Astrocyte of the spinal cord (primary cell): ENCODE measurements around the gene CARM1.
A peak's percentile ranks its signal among the peaks of the same experiment; 100 is the strongest.
"Not testable (repeated sequence)": the region's sequence is repeated elsewhere in the genome, so short reads cannot be mapped to it uniquely, and the experiment has no call there.

Experiments
- DNase-seq: peaks from one replicate; pipeline ENCODE4 v3.0.0; 2011; ENCODE audit warnings: low read depth, low spot score
- H3K4me3 ChIP-seq: 2 replicates; pipeline ENCODE4 v1.5.1; 2011; ENCODE audit warnings: low read depth, mild to moderate bottlenecking, low read length, moderate library complexity
- CTCF ChIP-seq: IDR thresholded peaks from 2 replicates; pipeline ENCODE4 v1.5.1; 2012; ENCODE audit warnings: low read depth, mild to moderate bottlenecking, low read length, inconsistent platforms
- in situ Hi-C: cut with HindIII; loops from 2 replicates; pipeline ENCODE4 v1.10.0; 2017; ENCODE audit warnings: low sequenced_read_pairs

Gene CARM1

GRCh38 chr19:10946958-10947657 is 75.8 kb downstream of the CARM1 start:
- DNase-seq = peak; percentile 22
- in situ Hi-C loops = no loop called here
- no peak for TF ChIP-seq CTCF
- H3K4me3 ChIP-seq = no peak overlapping the region

- H3K4me3 ChIP-seq = no peak overlapping the region
- TF ChIP-seq CTCF = no peak
- no peak for DNase-seq
- in situ Hi-C loops = no loop called here
Observed at GRCh38 chr19:10952809-10953208, 81.5 kb downstream of the CARM1 start.

- in situ Hi-C loops, H3K4me3 ChIP-seq, DNase-seq: not testable (repeated sequence)
Observed at GRCh38 chr19:10959277-10959968, 88.1 kb downstream of the CARM1 start.

- in situ Hi-C loops = no loop called here
- peak within 1 kb of the TSS; percentile 84 for H3K4me3 ChIP-seq
- peak; percentile 97 for DNase-seq
- no peak for TF ChIP-seq CTCF
Observed at GRCh38 chr19:10960314-10961072, 89.1 kb downstream of the CARM1 start, which contains the start of gene SMARCA4. SMARCA4 (plus strand) TSS chr19:10961030; CDS start chr19:10984152, 23,122 bp downstream.

- peak; percentile 18 for DNase-seq
- no peak for TF ChIP-seq CTCF
- peak overlapping the region; percentile 84 for H3K4me3 ChIP-seq
- in situ Hi-C loops = no loop called here
Observed at GRCh38 chr19:10961073-10961860, 89.9 kb downstream of the CARM1 start.

- no peak for DNase-seq
- no peak overlapping the region for H3K4me3 ChIP-seq
- no peak for TF ChIP-seq CTCF
- in situ Hi-C loops = no loop called here
Observed at GRCh38 chr19:10962863-10963262, 91.5 kb downstream of the CARM1 start.
